HEK293 (cell line): ENCODE data around the gene C13orf46.

Experiments used
- CTCF ChIA-PET: fragments of 350-600 bp; formaldehyde crosslinking; extraction: SDS; loops from one replicate; lab custom pipeline; 2021; ENCODE audit warnings: antibody characterized with exemption; lab: Yijun Ruan, JAX
- POLR2A ChIA-PET: fragments of 300-600 bp; formaldehyde crosslinking; extraction: SDS; loops from one replicate; lab custom pipeline; 2020; ENCODE audit warnings: antibody characterized with exemption, inconsistent platforms; lab: Yijun Ruan, JAX
- H3K27ac ChIP-seq: fragments of 200-500 bp; sonication (Bioruptor generic); 2 replicates; pipeline ENCODE4 v1.5.1; 2014; ENCODE audit warnings: low read depth, low read length, control low read depth, inconsistent platforms; ENCODE audit errors: extremely low read depth
- H3K36me3 ChIP-seq, 2 experiments: fragments of 200-500 bp in 1 of 2; sonication (Bioruptor generic) in 1 of 2; 1 replicate in 1 of 2; 2 replicates in 1 of 2; pipeline ENCODE4 v1.5.1; 2014 to 2017; ENCODE audit warnings: inconsistent platforms in 2 of 2, low read length in 2 of 2; ENCODE audit not compliant: control insufficient read depth in 2 of 2, insufficient read depth in 1 of 2
- H3K4me1 ChIP-seq: fragments of 200-500 bp; sonication (Bioruptor generic); 2 replicates; pipeline ENCODE4 v1.5.1; 2014; ENCODE audit warnings: mild to moderate bottlenecking, low read length, inconsistent platforms; ENCODE audit not compliant: control insufficient read depth, insufficient read depth
- H3K4me3 ChIP-seq: 2 replicates; pipeline ENCODE4 v1.5.1; 2011; ENCODE audit warnings: low read depth, mild to moderate bottlenecking, control low read depth, low read length, moderate library complexity
- H3K9me3 ChIP-seq: fragments of 200-500 bp; sonication (Bioruptor generic); 2 replicates; pipeline ENCODE4 v1.5.1; 2014; ENCODE audit warnings: low read depth, low read length, inconsistent platforms; ENCODE audit not compliant: control insufficient read depth, insufficient read depth
- EGR2 ChIP-seq: fragments of 450-650 bp; formaldehyde crosslinking; IDR thresholded peaks from 2 replicates; pipeline ENCODE4 v1.5.1; 2016; ENCODE audit warnings: low read depth, missing biosample characterization, missing genetic modification characterization
- HOXC10 ChIP-seq: sonication (generic); formaldehyde crosslinking; IDR thresholded peaks from 2 replicates; pipeline ENCODE4 v1.8.1; 2023; ENCODE audit warnings: mild to moderate bottlenecking, missing genetic modification reagents
- OVOL3 ChIP-seq: fragments of 450-650 bp; formaldehyde crosslinking; IDR thresholded peaks from 2 replicates; pipeline ENCODE4 v1.5.1; 2016; ENCODE audit warnings: missing biosample characterization, missing genetic modification characterization
- PRDM2 ChIP-seq: fragments of 450-650 bp; formaldehyde crosslinking; IDR thresholded peaks from 2 replicates; pipeline ENCODE4 v1.5.1; 2016; ENCODE audit warnings: missing biosample characterization, missing genetic modification characterization, borderline replicate concordance
- YY1 ChIP-seq: fragments of 450-650 bp; formaldehyde crosslinking; IDR thresholded peaks from 2 replicates; pipeline ENCODE4 v1.5.1; 2018; ENCODE audit warnings: missing biosample characterization, missing genetic modification characterization
- ZBTB17 ChIP-seq: fragments of 450-650 bp; formaldehyde crosslinking; IDR thresholded peaks from 2 replicates; pipeline ENCODE4 v1.5.1; 2016; ENCODE audit warnings: missing biosample characterization, missing genetic modification characterization
- ZNF146 ChIP-seq: fragments of 450-650 bp; formaldehyde crosslinking; IDR thresholded peaks from 2 replicates; pipeline ENCODE4 v1.5.1; 2016; ENCODE audit warnings: missing biosample characterization, missing genetic modification characterization
- ZNF16 ChIP-seq: fragments of 450-650 bp; formaldehyde crosslinking; IDR thresholded peaks from 2 replicates; pipeline ENCODE4 v1.5.1; 2016; ENCODE audit warnings: low read depth, missing biosample characterization, missing genetic modification characterization
- ZNF23 ChIP-seq: fragments of 450-650 bp; formaldehyde crosslinking; IDR thresholded peaks from 2 replicates; pipeline ENCODE4 v1.5.1; 2016; ENCODE audit warnings: missing biosample characterization, missing genetic modification characterization, borderline replicate concordance
- ZNF354C ChIP-seq: fragments of 450-650 bp; formaldehyde crosslinking; IDR thresholded peaks from 2 replicates; pipeline ENCODE4 v1.5.1; 2016; ENCODE audit warnings: missing biosample characterization, missing genetic modification characterization, low read depth, borderline replicate concordance
- ZNF37A ChIP-seq: fragments of 450-650 bp; IDR thresholded peaks from 2 replicates; pipeline ENCODE4 v1.5.1; 2018; ENCODE audit warnings: missing biosample characterization, missing genetic modification characterization
- ZNF433 ChIP-seq: fragments of 450-650 bp; formaldehyde crosslinking; IDR thresholded peaks from 2 replicates; pipeline ENCODE4 v1.5.1; 2016; ENCODE audit warnings: missing biosample characterization, missing genetic modification characterization, low read depth
- ZNF544 ChIP-seq: fragments of 450-650 bp; formaldehyde crosslinking; IDR thresholded peaks from 2 replicates; pipeline ENCODE4 v1.5.0; 2017; ENCODE audit warnings: missing biosample characterization, missing genetic modification characterization
- ZNF549 ChIP-seq: fragments of 450-650 bp; IDR thresholded peaks from 2 replicates; pipeline ENCODE4 v1.5.1; 2018; ENCODE audit warnings: missing biosample characterization, missing genetic modification characterization, mild to moderate bottlenecking, inconsistent platforms, moderate library complexity
- ZNF560 ChIP-seq: fragments of 450-650 bp; formaldehyde crosslinking; IDR thresholded peaks from 2 replicates; pipeline ENCODE4 v1.5.1; 2017; ENCODE audit warnings: missing biosample characterization, missing genetic modification characterization, borderline replicate concordance
- ZNF580 ChIP-seq: fragments of 450-650 bp; formaldehyde crosslinking; IDR thresholded peaks from 2 replicates; pipeline ENCODE4 v1.5.1; 2016; ENCODE audit warnings: missing biosample characterization, missing genetic modification characterization
- ZNF596 ChIP-seq: fragments of 450-650 bp; IDR thresholded peaks from 2 replicates; pipeline ENCODE4 v1.5.0; 2018; ENCODE audit warnings: missing biosample characterization, mild to moderate bottlenecking, missing genetic modification characterization, moderate library complexity
- ZNF654 ChIP-seq: fragments of 450-650 bp; formaldehyde crosslinking; IDR thresholded peaks from 2 replicates; pipeline ENCODE4 v1.5.1; 2016; ENCODE audit warnings: low read depth, missing biosample characterization, missing genetic modification characterization
- ZNF785 ChIP-seq: fragments of 450-650 bp; formaldehyde crosslinking; IDR thresholded peaks from 2 replicates; pipeline ENCODE4 v1.5.1; 2016; ENCODE audit warnings: missing biosample characterization, missing genetic modification characterization
- ZNF837 ChIP-seq: fragments of 450-650 bp; formaldehyde crosslinking; IDR thresholded peaks from 2 replicates; pipeline ENCODE4 v1.5.1; 2016; ENCODE audit warnings: missing biosample characterization, missing genetic modification characterization
- ZXDB ChIP-seq: fragments of 450-650 bp; formaldehyde crosslinking; IDR thresholded peaks from 2 replicates; pipeline ENCODE4 v1.5.1; 2016; ENCODE audit warnings: missing biosample characterization, missing genetic modification characterization
- TF ChIP-seq, protein P1 (sequence below): IDR thresholded peaks from 2 replicates; pipeline ENCODE4 v1.6.1; 2011; ENCODE audit warnings: mild to moderate bottlenecking, low read depth, low read length, borderline replicate concordance

C13orf46 gene

GRCh38 chr13:113917594-113918371, 56.1 kb downstream of the C13orf46 start (continued):
- TF ChIP-seq ZNF37A (tag by site-specific recombination) (no peak), ZNF16 (tag by site-specific recombination) (no peak), PRDM2 (tag by site-specific recombination) (no peak), ZNF544 (tag by site-specific recombination) (no peak), ZNF654 (tag by site-specific recombination) (no peak), ZNF560 (tag by site-specific recombination) (no peak)

- Histone ChIP-seq H3K9me3 (no peaks in the 10 kb centered on the region), H3K4me1 (no peaks in the 10 kb centered on the region)
- CTCF ChIA-PET = no interaction called here
- TF ChIP-seq ZNF785 = no peak
- no peak for TF ChIP-seq YY1 (tag by site-specific recombination)
- no peak for TF ChIP-seq ZNF354C
- TF ChIP-seq EGR2 (tag by site-specific recombination) = no peak
- TF ChIP-seq ZBTB17 = no peak
- TF ChIP-seq, protein P1, sequence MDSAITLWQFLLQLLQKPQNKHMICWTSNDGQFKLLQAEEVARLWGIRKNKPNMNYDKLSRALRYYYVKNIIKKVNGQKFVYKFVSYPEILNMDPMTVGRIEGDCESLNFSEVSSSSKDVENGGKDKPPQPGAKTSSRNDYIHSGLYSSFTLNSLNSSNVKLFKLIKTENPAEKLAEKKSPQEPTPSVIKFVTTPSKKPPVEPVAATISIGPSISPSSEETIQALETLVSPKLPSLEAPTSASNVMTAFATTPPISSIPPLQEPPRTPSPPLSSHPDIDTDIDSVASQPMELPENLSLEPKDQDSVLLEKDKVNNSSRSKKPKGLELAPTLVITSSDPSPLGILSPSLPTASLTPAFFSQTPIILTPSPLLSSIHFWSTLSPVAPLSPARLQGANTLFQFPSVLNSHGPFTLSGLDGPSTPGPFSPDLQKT = no peak
- no peak for TF ChIP-seq ZNF549 (tag by site-specific recombination)
- TF ChIP-seq ZNF16 (tag by site-specific recombination) = no peak
- no peak for TF ChIP-seq ZNF146
- TF ChIP-seq ZNF433 = no peak
- TF ChIP-seq OVOL3 (tag by site-specific recombination) = no peak
- no peak for TF ChIP-seq ZNF596
- TF ChIP-seq ZNF23 = no peak
- TF ChIP-seq HOXC10 = no peak
- TF ChIP-seq ZNF580 = no peak
- TF ChIP-seq ZXDB (tag by site-specific recombination) = no peak
- TF ChIP-seq ZNF837 (tag by site-specific recombination) = no peak
- TF ChIP-seq, all 188 proteins: peak for 0
- POLR2A ChIA-PET = no interaction called here
- no peak overlapping the region for H3K4me3 ChIP-seq
- no peak overlapping the region for H3K27ac ChIP-seq
- no peaks in the 10 kb centered on the region for H3K36me3 ChIP-seq
Observed at GRCh38 chr13:113917096-113917495, 56.8 kb downstream of the C13orf46 start.
